Adrenal gland (tissue), 12 donors: ENCODE results near the gene SEC24A. TPM values are rescaled to one million over a fixed set of nuclear protein-coding genes. Genes with fewer than 3 reads are reported as not detected.
A peak's percentile ranks its signal among the peaks of the same experiment; 100 is the strongest.

Experiments used
- DNase-seq, 7 donors: peaks; one replicate each; pipeline ENCODE4 v3.0.0-alpha.2; 2019 to 2020
- H3K27ac ChIP-seq, 5 donors: fragments of 200-600 bp; sonication (generic) in 4 of 5; 1 replicate in 3 of 5; 2 replicates in 2 of 5; pipeline versions ENCODE4 v1.5.1 to v1.8.0; 2016 to 2020; ENCODE audit warnings: mild to moderate bottlenecking in 1 of 5
- H3K27me3 ChIP-seq: fragments of 200-600 bp; 2 replicates; pipeline ENCODE4 v1.8.0; 2021
- H3K36me3 ChIP-seq, 2 donors: fragments of 200-600 bp; replicated peaks in 1 of 2; 1 replicate in 1 of 2; 2 replicates in 1 of 2; pipeline versions ENCODE4 v1.5.1 to v1.8.0; 2018 to 2022
- H3K4me1 ChIP-seq, 2 donors: fragments of 200-600 bp; replicated peaks in 1 of 2; 1 replicate in 1 of 2; 2 replicates in 1 of 2; pipeline versions ENCODE4 v1.5.1 to v1.8.0; 2018 to 2021
- H3K4me3 ChIP-seq, 4 donors: fragments of 200-600 bp; sonication (generic) in 3 of 4; one replicate each; pipeline ENCODE4 v1.5.1; 2016 to 2018
- H3K9me3 ChIP-seq, 3 donors: fragments of 200-600 bp; sonication (generic) in 1 of 3; replicated peaks in 1 of 3; 1 replicate in 2 of 3; 2 replicates in 1 of 3; pipeline versions ENCODE4 v1.5.1 to v1.8.0; 2016 to 2021
- CTCF ChIP-seq, 6 experiments: fragments of 450-650 bp in 4 of 6; fragments of 200-600 bp in 2 of 6; sonication (generic) in 1 of 6; IDR thresholded peaks; 1 replicate in 5 of 6; 2 replicates in 1 of 6; pipeline versions ENCODE4 v1.5.1 to v1.8.0; 2016 to 2021; ENCODE audit warnings: antibody characterized with exemption in 6 of 6, mild to moderate bottlenecking in 2 of 6, moderate library complexity in 1 of 6
- POLR2A ChIP-seq, 2 donors: fragments of 450-650 bp; IDR thresholded peaks; one replicate each; pipeline ENCODE4 v1.6.1; 2017; ENCODE audit warnings: antibody characterized with exemption in 2 of 2, mild to moderate bottlenecking in 2 of 2, moderate library complexity in 1 of 2
- WGBS, 4 donors: extraction: QIAGEN DNeasy Blood & Tissue Kit in 2 of 4; methylation state at CpG; one replicate each; pipeline versions ENCODE4 v1.1.5 to v1.1.7; 2013 to 2017; 5-methylcytosine and 5-hydroxymethylcytosine counted together
- intact Hi-C, 2 donors: fragments of 100-400 bp; cut with DNase I; formaldehyde crosslinking; loops; one replicate each; pipeline versions ENCODE4 v1.14.1 to v1.15.0; 2022 to 2023
- polyA plus RNA-seq, 3 donors: library from polyadenylated mRNA; stranded (reverse); fragments of 200-250 nt in 2 of 3; fragments of 350-450 nt in 1 of 3; fragmentation: Illumina TruSeq in 1 of 3; extraction: RNeasy Lipid Tissue Mini Kit (QIAGEN cat#74804) in 1 of 3; gene quantifications; one replicate each; pipeline ENCODE4 v1.2.3, GENCODE V29; 2013 to 2014
- total RNA-seq, 9 donors: library from RNA; depleted of rRNA in 4 of 9; stranded (reverse); fragments of >200 nt in 4 of 9; fragments of 120-200 nt in 1 of 9; fragmentation: NEBNext Ultra II Directional in 1 of 9; extraction: Animal tissue kit (Norgen Biotek cat#: 25700) in 1 of 9; gene quantifications; one replicate each; pipeline versions ENCODE4 v1.1.0 to v1.2.4, GENCODE V29; 2013 to 2023
- donor health status: healthy with polysubstance abuse.
- donor health status: Bipolar disorder and iron deficiency.
- donor health status: DM: yes; HTN: yes; CAD: no.
- donor health status: DM: no; HTN: no; CAD: no.
- donor health status: DM: no; HTN: no; CAD: no.
- donor health status: DM: yes; HTN: yes; CAD: no.

Gene SEC24A
- total and polyA plus RNA-seq, 12 donors = 2.3 to 67.8 (median 27.0) TPM

DNA sequence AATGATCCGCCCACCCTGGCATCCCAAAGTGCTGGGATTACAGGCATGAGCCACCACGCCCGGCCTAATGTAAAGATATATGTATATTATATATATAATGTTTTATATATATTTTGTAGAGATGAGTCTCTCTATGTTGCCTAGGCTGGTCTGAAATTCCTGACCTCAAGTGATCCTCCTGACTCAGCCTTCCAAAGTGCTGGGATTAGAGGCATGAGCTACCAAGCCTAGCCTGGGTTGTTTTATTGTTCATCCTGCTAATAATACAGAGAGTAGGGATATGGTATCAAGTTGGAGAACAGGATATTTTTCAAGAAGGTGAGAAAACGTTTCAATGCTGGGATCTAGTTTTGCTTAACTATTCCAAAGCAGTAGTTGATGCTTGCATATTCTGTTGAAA lies 2.9 kb downstream of the SEC24A start:
- WGBS, 4 donors = 86 to 93% (median 89%) methylated on average over 4 of the region's 4 CpGs
- DNase-seq = no peak
- TF ChIP-seq CTCF (IDR thresholded peaks at IDR 0.05) (no peak), POLR2A (IDR thresholded peaks at IDR 0.05) (no peak)

DNA sequence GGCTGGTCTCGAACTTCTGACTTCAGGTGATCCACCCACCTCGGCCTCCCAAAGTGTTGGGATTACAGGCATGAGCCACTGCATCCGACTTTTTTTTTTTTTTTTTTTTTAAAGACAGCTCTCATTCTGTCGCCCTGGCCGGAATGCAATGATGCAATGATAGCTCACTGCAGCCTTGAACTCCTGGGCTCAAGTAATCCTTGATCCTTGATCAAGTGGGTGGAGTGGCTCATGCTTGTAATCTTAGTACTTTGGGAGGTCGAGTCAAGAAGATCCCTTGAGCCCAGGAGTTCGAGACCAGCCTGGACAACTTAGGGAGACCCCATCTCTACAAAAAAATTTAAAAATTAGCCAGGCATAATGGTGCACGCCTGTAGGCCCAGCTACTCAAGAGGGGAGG lies 8.1 kb downstream of the SEC24A start:
- no peaks in the 10 kb centered on the region for H3K27me3 ChIP-seq
- TF ChIP-seq POLR2A (IDR thresholded peaks at IDR 0.05) = no peak
- no peak for TF ChIP-seq CTCF (IDR thresholded peaks at IDR 0.05)
- no peaks in the 10 kb centered on the region for H3K9me3 ChIP-seq
- peaks cover 11 to 12% of the 10 kb centered on the region in 2 donors for H3K4me1 ChIP-seq
- H3K36me3 ChIP-seq = peaks cover 0 to 7% of the 10 kb centered on the region in 2 donors
- WGBS, 4 donors = 59 to 64% (median 60%) methylated on average over 8 of the region's 8 CpGs
- no peak overlapping the region for H3K4me3 ChIP-seq
- H3K27ac ChIP-seq = no peak overlapping the region
- DNase-seq = peak in 6 of 7 donors; percentile 41 to 74 (median 64)
- intact Hi-C loops = no loop called here

More for the DNA sequence above, 2.9 kb downstream of the SEC24A start:
- H3K36me3 ChIP-seq = no peaks in the 10 kb centered on the region
- intact Hi-C loops = no loop called here
- no peaks in the 10 kb centered on the region for H3K9me3 ChIP-seq
- H3K4me1 ChIP-seq = peaks cover 14 to 41% of the 10 kb centered on the region in 2 donors
- H3K27ac ChIP-seq = no peak overlapping the region
- H3K4me3 ChIP-seq = no peak overlapping the region
- no peaks in the 10 kb centered on the region for H3K27me3 ChIP-seq

- DNase-seq = peak in 1 of 7 donors; percentile 42
- Histone ChIP-seq H3K4me1 (peaks cover 7 to 10% of the 10 kb centered on the region in 2 donors), H3K27me3 (no peaks in the 10 kb centered on the region), H3K4me3 (no peak overlapping the region), H3K27ac (peak overlapping the region in 1 of 5 donors; percentile 8), H3K9me3 (no peaks in the 10 kb centered on the region), H3K36me3 (peaks cover 0 to 23% of the 10 kb centered on the region in 2 donors)
- 85 to 93% (median 90%) methylated on average over 4 of the region's 4 CpGs for WGBS, 4 donors
- intact Hi-C loops = no loop called here
- TF ChIP-seq POLR2A (IDR thresholded peaks at IDR 0.05) (no peak), CTCF (IDR thresholded peaks at IDR 0.05) (no peak)
These were observed 10.9 kb downstream of the SEC24A start for GRCh38 chr5:134659456-134659855.

- peaks cover 0 to 23% of the 10 kb centered on the region in 2 donors for H3K36me3 ChIP-seq
- TF ChIP-seq CTCF (IDR thresholded peaks at IDR 0.05) (no peak), POLR2A (IDR thresholded peaks at IDR 0.05) (no peak)
- no peak for DNase-seq
- peaks cover 7 to 10% of the 10 kb centered on the region in 2 donors for H3K4me1 ChIP-seq
- no peak overlapping the region for H3K4me3 ChIP-seq
- intact Hi-C loops = no loop called here
- peak overlapping the region in 1 of 5 donors; percentile 8 for H3K27ac ChIP-seq
- no peaks in the 10 kb centered on the region for H3K27me3 ChIP-seq
- no peaks in the 10 kb centered on the region for H3K9me3 ChIP-seq
- 97 to 98% (median 98%) methylated on average over 6 of the region's 6 CpGs for WGBS, 4 donors
These were observed 11.3 kb downstream of the SEC24A start for GRCh38 chr5:134659922-134660321.
